Lower leg skin (tissue), 3 donors: ENCODE results near the gene GPC4.

Experiments used
- CTCF ChIP-seq, 3 donors: fragments of 450-650 bp; IDR thresholded peaks; one replicate each; pipeline ENCODE4 v1.5.1; 2016; ENCODE audit warnings: antibody characterized with exemption in 3 of 3, mild to moderate bottlenecking in 3 of 3, moderate library complexity in 2 of 3
- POLR2A ChIP-seq, 2 donors: fragments of 450-650 bp; IDR thresholded peaks; one replicate each; pipeline ENCODE4 v1.6.1; 2016 to 2017; ENCODE audit warnings: antibody characterized with exemption in 2 of 2, mild to moderate bottlenecking in 1 of 2, moderate library complexity in 1 of 2

- TF ChIP-seq CTCF (IDR thresholded peaks at IDR 0.05): no peak
- no peak for TF ChIP-seq POLR2A (IDR thresholded peaks at IDR 0.05)
These were observed 34.3 kb downstream of the GPC4 start for GRCh38 chrX:133380711-133381619.
